CD4-positive, alpha-beta T cell treated with Interleukin-10 for 1 hour (primary cell): ENCODE data around the gene SSUH2.
A peak's percentile ranks its signal among the peaks of the same experiment; 100 is the strongest.
"Not testable (repeated sequence)": the region's sequence is repeated elsewhere in the genome, so short reads cannot be mapped to it uniquely, and the experiment has no call there.

Experiments used
- DNase-seq: peaks from one replicate; pipeline ENCODE4 v3.0.0-alpha.2; 2020

The SSUH2 gene, protein sequence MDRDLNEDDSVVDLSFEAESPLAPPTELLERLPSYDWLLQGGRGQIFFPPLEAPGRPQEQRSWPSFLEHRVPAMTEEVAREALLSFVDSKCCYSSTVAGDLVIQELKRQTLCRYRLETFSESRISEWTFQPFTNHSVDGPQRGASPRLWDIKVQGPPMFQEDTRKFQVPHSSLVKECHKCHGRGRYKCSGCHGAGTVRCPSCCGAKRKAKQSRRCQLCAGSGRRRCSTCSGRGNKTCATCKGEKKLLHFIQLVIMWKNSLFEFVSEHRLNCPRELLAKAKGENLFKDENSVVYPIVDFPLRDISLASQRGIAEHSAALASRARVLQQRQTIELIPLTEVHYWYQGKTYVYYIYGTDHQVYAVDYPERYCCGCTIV

GRCh38 chr3:8644748-8645390, at the start of gene SSUH2:
TSS of gene SSUH2 (minus strand) at chr3:8644798. CDS start at chr3:8644758, 40 bp downstream.
- DNase-seq, result no peak

- not testable (repeated sequence) for DNase-seq
Observed at GRCh38 chr3:8691295-8691694, 46.7 kb upstream of the SSUH2 start.

- not testable (repeated sequence) for DNase-seq
Observed at GRCh38 chr3:8684992-8685391, 40.4 kb upstream of the SSUH2 start.

DNA sequence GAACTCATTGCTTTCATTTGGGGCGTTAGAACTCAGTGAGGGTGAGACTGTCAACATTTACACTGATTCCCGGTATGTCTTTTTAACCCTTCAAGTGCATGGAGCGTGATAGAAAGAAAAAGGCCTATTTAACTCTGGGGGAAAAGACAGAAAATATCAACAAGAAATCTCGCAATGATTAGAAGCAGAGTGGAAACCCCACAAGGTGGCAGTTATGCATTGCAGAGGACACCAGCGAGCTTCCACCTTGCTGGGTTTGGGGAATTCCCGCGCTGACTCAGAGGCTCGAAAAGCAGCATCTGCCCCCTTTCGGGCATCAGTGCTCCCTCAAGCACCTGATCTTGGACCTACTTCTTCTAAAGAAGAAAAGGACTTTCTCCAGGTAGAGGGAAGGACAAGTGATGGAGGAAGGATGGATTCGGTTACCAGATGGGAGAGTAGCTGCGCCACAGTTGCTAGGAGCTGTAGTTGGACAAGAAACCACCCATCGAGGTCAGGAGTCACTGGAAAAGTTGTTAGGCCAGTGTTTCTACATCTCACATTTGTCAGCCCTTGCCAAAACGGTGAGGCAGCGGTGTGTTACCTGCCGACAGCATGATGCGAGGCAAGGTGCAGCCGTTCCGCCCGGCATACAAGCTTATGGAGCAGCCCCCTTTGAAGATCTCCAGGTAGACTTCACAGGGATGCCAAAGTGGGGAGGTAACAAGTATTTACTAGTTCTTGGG, 38.4 kb upstream of the SSUH2 start:
- not testable (repeated sequence) for DNase-seq

GRCh38 chr3:8681881-8682538, 37.4 kb upstream of the SSUH2 start:
- not testable (repeated sequence) for DNase-seq

DNA sequence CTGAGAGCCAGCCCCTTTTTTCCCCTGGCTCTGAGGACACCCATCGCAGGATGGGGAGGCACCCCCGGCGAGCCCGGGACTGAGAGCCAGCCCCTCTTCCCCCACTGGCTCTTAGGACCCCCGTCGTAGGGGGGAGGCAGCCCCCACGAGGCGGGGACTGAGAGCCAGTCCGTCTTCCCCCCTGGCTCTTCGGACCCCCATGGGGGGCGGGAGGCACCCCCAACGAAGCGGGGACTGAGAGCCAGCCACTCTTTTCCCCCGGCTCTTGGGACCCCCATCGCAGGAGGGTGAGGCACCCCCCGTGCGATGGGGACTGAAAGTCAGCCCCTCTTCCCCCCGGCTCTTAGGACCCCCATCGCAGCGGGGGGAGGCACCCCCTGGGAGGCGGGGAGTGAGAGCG, 36.8 kb upstream of the SSUH2 start:
- no peak for DNase-seq

DNA sequence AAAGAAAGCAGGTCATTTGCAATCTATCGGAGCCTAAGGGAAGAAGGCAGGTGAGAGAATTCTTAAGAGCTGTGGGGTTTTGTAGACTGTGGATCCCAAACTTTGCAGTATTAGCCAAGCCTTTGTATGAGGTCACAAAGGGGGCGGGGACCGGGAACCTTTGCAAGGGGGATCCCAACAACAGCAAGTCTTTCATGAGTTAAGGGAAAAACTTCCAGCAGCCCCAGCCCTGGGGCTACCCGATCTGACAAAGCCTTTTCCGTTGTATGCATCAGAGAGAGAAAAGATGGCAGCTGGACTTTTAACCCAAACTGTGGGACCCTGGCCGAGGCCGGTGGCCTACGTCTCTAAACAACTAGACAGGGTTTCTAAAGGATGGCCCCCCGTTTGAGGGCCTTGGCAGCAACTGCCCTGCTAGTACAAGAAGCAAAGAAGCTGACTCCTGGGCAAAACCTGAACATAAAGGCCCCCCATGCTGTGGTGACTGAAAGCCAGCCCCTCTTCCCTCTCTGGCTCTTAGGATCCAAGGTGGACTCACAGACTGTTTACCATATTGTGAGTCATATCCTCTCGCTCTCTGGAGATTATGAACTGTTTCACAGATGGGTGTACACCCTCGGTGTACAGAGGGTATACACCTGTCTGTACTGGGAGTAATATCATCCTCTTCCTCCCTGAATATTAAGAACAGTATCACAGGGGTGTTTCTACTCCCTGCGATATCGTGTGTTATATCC, 35.4 kb upstream of the SSUH2 start:
- DNase-seq, result not testable (repeated sequence)

DNA sequence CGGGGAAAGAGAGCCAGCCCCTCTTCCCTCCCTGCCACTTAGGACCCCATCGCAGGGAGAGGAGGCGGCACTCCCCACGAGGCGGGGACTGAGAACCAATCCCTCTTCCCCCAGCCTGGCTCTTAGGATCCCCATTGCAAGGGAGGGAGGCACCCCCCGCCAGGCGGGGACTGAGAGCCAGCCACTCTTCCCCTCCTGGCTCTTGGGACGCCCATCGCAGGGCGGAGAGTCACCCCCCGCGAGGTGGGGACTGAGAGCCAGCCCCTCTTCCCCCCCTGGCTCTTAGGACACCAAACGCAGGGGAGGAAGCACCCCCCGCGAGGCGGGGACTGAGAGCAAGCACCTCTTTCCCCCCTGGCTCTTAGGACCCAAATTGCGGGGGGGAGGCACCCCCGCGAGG, 34.2 kb upstream of the SSUH2 start:
- DNase-seq, result no peak

DNA sequence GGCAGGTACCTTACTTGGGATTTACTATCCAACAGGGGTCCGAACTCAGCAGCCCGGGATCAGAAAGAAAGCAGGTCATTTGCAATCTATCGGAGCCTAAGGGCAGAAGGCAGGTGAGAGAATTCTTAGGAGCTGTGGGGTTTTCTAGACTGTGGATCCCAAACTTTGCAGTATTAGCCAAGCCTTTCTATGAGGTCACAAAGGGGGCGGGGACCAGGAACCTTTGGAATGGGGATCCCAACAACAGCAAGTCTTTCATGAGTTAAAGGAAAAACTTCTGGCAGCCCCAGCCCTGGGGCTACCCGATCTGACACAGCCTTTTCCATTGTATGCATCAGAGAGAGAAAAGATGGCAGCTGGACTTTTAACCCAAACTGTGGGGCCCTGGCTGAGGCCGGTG, 32.7 kb upstream of the SSUH2 start:
- DNase-seq, result not testable (repeated sequence)

DNA sequence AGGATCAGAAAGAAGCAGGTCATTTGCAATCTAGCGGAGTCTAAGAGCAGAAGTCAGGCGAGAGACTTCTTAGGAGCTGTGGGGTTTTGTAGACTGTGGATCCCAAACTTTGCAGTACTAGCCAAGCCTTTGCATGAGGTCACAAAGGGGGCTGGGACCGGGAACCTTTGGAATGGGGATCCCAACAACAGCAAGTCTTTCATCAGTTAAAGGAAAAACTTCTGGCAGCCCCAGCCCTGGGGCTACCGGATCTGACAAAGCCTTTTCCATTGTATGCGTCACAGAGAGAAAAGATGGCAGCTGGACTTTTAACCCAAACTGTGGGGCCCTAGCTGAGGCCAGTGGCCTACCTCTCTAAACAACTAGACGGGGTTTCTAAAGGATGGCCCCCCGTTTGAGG, 31.0 kb upstream of the SSUH2 start:
- not testable (repeated sequence) for DNase-seq

DNA sequence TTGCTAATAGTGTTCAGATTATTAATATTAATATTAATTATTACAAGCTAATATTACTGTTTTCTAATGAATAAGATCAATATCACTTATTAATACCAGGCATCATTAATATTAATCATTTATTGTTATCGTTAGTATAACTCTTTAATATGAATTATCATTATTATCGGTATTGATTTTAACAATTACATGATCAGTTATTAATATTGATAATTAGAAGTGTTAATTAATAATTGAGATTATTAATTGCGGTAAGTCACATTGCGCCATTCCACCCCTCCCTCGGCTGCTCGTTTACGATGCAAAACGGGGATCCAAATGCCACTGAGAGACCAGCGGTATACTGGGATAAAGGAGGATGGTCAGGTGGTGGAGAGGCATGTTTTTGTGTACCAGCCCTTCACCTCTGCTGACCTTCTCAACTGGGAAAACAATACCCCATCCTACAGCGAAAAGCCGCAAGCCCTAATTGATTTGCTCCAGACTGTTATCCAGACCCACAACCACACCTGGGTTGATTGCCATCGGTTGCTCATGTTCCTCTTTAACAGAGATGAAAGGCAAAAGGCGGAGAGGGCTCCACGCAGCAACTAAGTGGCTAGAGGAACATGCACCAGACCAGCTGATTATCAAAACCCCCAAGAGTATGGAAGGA, 28.6 kb upstream of the SSUH2 start:
- no peak for DNase-seq

- no peak for DNase-seq
Observed at GRCh38 chr3:8669019-8669418, 24.4 kb upstream of the SSUH2 start.

- DNase-seq, result no peak
Observed at GRCh38 chr3:8668216-8668615, 23.6 kb upstream of the SSUH2 start.

DNA sequence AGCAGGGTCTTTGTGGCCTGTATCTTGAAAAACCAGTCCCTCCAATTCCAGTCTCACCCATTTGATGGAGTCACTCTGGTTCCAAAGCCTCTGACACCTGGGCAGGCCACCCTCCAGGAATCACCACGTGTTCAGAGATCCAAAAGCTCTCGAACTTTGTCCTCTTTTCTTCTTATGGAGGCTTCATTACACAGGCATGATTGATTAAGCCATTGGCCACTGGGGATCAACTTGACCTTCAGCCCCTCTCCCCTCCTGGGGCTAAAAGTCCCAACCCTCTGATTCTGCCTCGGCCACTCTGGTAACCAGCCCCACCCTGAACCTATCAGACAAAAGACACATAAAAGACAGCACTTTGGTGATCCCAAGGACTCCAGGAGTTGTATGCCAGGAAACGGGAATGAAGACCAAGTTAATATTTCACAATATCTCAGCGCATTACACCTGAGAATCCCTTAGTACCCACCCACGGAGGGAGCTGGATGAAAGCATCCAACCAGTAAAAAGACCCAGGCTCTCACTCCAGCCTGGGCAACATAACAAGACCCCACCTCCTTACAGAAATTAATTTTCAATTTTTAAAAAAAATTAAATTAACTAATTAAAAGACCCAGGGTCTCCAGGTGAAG, 23.0 kb upstream of the SSUH2 start:
- DNase-seq, result no peak

DNA sequence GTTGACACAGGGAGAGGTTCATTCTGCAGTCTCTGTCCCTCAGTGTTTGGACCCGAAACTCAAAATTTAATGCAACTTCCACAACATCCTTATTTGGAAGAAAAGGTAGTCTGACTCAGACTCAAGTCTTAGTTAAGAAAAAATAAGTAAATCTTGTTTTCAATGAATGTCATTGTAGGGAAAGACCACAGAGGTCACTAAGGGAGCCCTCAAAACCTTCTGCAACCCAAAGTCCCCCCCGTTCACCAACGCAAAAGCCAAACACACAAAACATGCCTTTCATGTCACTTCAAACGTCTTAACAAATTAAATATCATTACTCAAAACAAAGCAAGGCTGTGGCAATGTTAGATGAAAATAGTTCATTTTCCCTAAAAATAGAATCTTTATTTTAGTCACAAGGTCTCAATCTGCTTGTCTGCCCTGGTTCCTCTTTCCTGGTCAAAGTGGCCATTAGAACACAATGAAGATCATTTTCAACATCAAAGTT, 20.9 kb upstream of the SSUH2 start:
- no peak for DNase-seq

DNA sequence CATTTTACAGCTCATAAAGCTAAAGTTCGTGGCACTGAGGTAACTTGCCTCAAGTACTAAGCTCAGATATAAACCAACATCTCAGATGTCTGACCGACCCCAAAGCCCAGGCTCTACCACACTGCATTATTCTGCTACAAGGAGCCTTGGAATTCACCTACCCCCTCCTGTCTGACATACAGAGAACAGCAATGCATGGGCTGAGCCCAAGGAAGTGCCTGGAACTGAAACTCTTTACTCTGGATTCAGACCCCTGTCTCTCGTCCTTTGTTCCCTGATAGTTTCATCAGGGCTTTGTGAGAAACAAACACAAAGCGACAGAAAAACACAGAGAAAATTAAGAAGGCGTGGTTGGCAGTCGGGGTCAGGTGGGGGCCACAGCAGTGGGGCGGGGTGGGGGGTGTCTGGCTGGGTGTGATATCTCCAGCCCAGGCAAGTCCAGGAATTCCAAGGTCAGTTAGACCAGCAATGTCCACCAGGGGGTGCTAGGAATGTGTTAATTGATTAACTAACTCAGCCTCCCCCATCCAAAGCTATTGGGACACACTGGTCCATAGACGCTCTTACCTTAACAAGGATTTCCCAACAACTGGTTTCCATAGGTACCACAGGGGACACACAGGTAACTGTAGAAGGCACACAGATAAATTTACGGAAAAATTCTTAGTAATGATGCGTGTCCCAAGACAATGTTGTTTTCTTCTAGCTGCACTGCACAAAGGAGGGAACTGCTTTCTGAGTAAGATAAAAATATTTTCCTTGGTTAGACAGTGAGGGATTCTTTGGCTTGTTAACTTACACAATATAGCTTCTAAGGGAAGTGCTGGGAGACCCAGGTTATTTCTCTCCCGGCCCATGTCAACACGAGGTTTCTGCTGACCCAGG, 18.8 kb upstream of the SSUH2 start:
- DNase-seq, result peak; percentile 24

GRCh38 chr3:8662594-8662993, 18.0 kb upstream of the SSUH2 start:
- no peak for DNase-seq

DNA sequence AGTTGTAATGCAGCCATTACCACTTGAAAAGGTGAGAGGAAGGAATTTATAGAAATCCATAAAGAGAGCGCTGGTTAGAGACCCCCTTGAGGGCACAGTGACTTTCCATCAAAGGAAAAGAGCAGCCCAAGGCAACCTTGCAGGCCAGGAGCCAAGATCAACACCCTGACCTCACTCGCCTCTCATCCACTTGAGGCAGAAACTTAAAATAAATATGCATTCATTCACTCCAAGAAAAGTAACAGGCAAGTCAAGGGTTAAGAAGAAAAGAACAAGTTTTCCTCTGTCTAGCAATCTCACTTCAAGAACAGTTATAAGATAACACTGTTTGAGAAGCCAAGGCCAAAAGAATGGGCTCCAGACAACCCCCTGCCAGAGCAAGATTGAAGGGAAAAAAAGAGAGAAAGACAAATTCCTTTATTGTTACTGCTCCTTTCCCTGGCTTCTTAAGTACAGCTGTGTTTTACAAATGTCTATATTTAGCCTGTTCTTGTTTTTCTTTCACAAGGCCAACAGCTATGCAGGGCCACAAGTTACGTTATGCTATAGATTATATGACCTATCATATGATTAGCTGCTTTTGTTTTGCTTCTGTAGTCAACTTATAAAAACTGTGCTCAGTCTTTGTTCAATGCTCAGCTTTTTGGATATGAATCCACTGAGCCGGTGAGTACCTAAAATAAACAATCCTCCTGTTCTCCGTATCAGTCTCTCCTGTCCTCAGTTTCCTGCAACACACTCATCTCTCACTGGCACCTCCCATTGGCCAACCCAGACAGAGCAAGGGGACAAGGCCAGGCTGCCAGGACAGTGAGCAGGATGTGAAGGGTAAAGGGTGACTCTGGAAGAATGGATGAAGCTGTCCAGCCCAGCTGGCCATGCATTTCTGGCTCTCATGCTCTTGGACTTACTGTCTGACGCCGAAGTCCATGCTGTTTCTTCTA, 15.8 kb upstream of the SSUH2 start:
- no peak for DNase-seq

- no peak for DNase-seq
Observed at GRCh38 chr3:8659242-8659641, 14.6 kb upstream of the SSUH2 start.
